Neutrophil (primary cell): ENCODE data around the gene TMEM94.

Experiments used
- H3K27ac ChIP-seq: fragments of 200-600 bp; sonication (generic); 2 replicates; pipeline ENCODE4 v1.5.1; 2016; ENCODE audit warnings: mild to moderate bottlenecking, moderate library complexity
- H3K27me3 ChIP-seq: fragments of 200-600 bp; sonication (generic); 2 replicates; pipeline ENCODE4 v1.6.0; 2016; ENCODE audit warnings: mild to moderate bottlenecking
- H3K36me3 ChIP-seq: fragments of 200-600 bp; sonication (generic); 2 replicates; pipeline ENCODE4 v1.5.1; 2017
- H3K4me1 ChIP-seq, 2 experiments: fragments of 200-600 bp in 1 of 2; sonication (generic) in 1 of 2; 1 replicate in 1 of 2; 2 replicates in 1 of 2; pipeline versions ENCODE4 v1.5.1 to v1.6.1; 2013 to 2016; ENCODE audit warnings: low read depth in 1 of 2, low read length in 1 of 2, mild to moderate bottlenecking in 1 of 2, moderate library complexity in 1 of 2; ENCODE audit not compliant: control insufficient read depth in 1 of 2, insufficient read depth in 1 of 2
- H3K4me3 ChIP-seq, 2 experiments: fragments of 200-600 bp in 1 of 2; sonication (generic) in 1 of 2; 1 replicate in 1 of 2; 2 replicates in 1 of 2; pipeline ENCODE4 v1.5.1; 2013 to 2016; ENCODE audit warnings: low read depth in 1 of 2, low read length in 1 of 2, mild to moderate bottlenecking in 1 of 2, moderate library complexity in 1 of 2
- H3K9me3 ChIP-seq: fragments of 200-600 bp; sonication (generic); 2 replicates; pipeline ENCODE4 v1.5.1; 2016
- TF ChIP-seq, protein P1 (sequence below): fragments of 200-600 bp; sonication (generic); IDR thresholded peaks from 2 replicates; pipeline ENCODE4 v1.5.1; 2016; ENCODE audit warnings: antibody characterized with exemption

The TMEM94 gene

DNA sequence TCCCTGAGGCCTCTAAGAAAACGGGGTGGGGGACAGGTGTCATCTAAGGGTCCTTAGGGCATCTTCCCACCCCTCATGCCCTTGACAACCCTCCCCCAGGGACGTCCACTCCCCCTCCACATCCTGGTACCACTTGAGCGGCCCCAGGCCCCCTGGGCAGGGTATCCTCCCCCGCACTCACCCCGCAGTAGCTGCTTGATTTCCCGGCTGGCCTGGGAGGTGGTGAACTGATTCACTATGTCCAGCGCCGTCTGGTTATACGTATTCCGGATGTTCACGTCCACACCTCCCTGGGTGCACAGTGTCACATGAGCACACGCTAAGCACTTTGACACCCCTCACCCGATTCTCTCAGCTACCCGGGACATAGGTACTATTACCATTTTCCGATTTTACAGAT lies 49.2 kb downstream of the TMEM94 start:
- H3K4me1 ChIP-seq: no peaks in the 10 kb centered on the region
- H3K9me3 ChIP-seq: no peaks in the 10 kb centered on the region
- TF ChIP-seq, protein P1, sequence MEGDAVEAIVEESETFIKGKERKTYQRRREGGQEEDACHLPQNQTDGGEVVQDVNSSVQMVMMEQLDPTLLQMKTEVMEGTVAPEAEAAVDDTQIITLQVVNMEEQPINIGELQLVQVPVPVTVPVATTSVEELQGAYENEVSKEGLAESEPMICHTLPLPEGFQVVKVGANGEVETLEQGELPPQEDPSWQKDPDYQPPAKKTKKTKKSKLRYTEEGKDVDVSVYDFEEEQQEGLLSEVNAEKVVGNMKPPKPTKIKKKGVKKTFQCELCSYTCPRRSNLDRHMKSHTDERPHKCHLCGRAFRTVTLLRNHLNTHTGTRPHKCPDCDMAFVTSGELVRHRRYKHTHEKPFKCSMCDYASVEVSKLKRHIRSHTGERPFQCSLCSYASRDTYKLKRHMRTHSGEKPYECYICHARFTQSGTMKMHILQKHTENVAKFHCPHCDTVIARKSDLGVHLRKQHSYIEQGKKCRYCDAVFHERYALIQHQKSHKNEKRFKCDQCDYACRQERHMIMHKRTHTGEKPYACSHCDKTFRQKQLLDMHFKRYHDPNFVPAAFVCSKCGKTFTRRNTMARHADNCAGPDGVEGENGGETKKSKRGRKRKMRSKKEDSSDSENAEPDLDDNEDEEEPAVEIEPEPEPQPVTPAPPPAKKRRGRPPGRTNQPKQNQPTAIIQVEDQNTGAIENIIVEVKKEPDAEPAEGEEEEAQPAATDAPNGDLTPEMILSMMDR: no peak
- no peaks in the 10 kb centered on the region for H3K27me3 ChIP-seq
- no peak overlapping the region for H3K4me3 ChIP-seq
- no peaks in the 10 kb centered on the region for H3K36me3 ChIP-seq
- H3K27ac ChIP-seq: no peak overlapping the region

DNA sequence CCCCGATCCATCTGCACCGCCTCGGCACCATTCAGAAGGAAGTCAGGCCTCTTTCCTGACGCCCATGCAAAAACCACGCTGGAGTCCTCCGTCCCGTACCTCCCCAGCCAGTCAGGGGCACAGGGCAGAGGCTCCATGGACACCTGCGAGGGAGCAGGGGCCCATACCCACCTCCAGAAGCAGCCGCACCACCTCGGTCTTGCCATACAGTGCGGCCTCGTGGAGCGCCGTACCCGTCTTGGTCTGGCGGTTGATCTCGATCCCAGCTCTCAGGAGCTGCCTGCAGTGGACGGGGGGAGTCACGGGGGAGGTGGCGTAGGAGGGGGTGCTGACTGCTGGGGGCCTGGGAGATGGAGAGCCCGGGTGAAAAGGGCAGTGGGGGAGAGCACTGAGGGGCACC lies 49.7 kb downstream of the TMEM94 start:
- Histone ChIP-seq H3K27ac (no peak overlapping the region), H3K4me1 (no peaks in the 10 kb centered on the region), H3K27me3 (no peaks in the 10 kb centered on the region), H3K36me3 (no peaks in the 10 kb centered on the region), H3K9me3 (no peaks in the 10 kb centered on the region), H3K4me3 (no peak overlapping the region)
- TF ChIP-seq, protein P1: no peak

DNA sequence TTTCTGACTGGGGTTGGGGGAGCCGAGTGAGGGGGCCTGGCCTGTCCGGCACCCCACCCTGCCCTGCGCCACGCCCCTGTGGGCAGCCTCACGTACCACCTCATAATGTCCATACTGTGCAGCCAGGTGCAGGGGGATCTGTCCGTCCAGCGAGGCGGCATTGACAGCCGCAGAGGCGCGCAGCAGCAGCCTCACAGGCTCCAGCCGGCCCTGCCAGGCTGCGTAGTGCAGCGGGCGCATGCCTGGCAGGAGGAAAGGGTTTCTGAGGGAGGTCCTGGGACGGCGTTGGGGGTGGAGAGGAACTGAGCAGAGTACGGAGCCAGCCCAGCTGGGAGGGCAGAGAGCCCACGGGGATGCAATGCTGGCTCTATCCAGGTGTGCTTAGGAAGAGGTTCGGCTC lies 50.5 kb downstream of the TMEM94 start:
- TF ChIP-seq, protein P1: no peak
- no peak overlapping the region for H3K27ac ChIP-seq
- no peaks in the 10 kb centered on the region for H3K9me3 ChIP-seq
- no peaks in the 10 kb centered on the region for H3K4me1 ChIP-seq
- no peaks in the 10 kb centered on the region for H3K36me3 ChIP-seq
- H3K27me3 ChIP-seq: peaks cover 3% of the 10 kb centered on the region
- no peak overlapping the region for H3K4me3 ChIP-seq

DNA sequence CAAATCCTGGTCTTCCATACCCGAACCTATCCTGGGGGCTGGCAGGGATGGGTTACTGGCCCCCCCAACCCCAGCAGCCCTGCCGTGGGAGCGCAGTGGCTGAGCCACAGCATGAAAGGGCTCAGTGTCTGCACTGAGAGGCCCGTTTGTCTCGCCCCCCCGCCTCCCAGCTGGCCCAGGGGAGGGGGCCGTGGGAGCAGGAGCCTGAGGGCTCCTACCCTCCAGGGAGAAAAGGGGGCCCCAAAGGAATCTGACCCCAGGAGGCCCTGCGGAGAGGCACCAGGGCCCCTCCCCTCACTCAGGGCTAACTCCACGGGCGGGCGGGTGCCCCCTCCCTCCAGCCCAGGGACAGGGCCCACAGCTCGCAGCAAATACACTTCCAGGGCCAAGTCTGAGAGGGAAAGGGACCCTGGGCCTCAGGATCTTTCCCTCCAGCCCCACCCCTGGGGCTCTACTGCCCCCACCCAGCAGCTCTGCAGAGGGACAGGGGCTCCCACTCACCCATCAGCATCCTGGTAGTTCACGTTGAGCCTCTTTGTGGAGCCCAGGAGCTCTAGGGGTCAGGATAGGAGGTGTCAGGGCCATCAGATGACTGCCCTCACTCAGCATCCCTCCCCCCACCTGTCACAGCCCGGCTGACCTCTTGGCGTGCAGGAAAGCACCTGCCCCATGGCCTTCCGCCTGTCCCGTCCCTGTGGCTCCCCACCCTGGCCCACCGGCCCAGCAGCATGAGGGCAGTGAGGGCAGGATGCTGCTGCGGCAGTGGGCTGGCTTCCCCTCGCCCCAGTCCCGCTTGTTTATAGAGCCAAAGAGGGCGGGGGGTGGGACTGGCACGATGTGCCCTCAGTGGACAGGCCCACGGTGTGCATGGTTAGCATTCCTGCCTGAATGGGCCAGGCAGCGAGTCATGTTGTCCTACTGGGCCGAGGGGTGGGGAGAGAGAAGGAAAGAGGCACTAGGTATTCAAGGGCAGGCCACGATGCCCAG lies 51.6 kb downstream of the TMEM94 start:
- H3K9me3 ChIP-seq: no peaks in the 10 kb centered on the region
- H3K36me3 ChIP-seq: no peaks in the 10 kb centered on the region
- TF ChIP-seq, protein P1: no peak

DNA sequence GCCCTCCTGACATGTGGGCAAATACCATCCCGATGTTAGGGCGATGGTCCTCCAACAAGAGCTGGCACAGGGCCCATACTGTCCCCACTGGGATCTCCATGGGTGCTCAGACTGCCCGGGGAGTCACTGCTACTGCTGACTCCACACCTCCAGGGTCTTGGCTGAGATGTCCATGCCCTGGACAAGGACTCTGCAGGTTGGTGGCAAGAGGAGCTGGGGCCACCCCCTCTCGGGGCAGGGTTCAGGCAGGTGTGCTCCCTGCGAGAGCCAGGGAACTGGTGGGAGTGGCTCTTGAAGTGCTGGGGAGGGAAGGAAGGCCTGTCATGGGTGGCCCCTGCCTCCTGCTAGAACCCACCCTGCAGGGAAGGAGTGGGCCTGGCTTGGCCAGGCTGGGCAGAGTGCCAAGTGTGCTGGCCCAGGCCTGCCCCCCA lies 52.5 kb downstream of the TMEM94 start:
- TF ChIP-seq, protein P1: no peak
- no peaks in the 10 kb centered on the region for H3K9me3 ChIP-seq
- no peaks in the 10 kb centered on the region for H3K4me1 ChIP-seq
- no peaks in the 10 kb centered on the region for H3K36me3 ChIP-seq
- H3K4me3 ChIP-seq: no peak overlapping the region
- peaks cover 22% of the 10 kb centered on the region for H3K27me3 ChIP-seq
- no peak overlapping the region for H3K27ac ChIP-seq

More for the DNA sequence above, 51.6 kb downstream of the TMEM94 start:
- Histone ChIP-seq H3K4me3 (no peak overlapping the region), H3K27me3 (peaks cover 12% of the 10 kb centered on the region), H3K4me1 (no peaks in the 10 kb centered on the region), H3K27ac (no peak overlapping the region)
